Tibial artery (tissue), 4 donors: Measurements from ENCODE around the gene TMPRSS3.

ENCODE experiments used
- DNase-seq, 2 donors: peaks; one replicate each; pipeline ENCODE4 v3.0.0-alpha.2; 2019
- H3K27ac ChIP-seq, 2 donors: fragments of 200-600 bp; sonication (generic) in 1 of 2; 1 replicate in 1 of 2; 2 replicates in 1 of 2; pipeline ENCODE4 v1.5.1; 2018 to 2019; ENCODE audit warnings: mild to moderate bottlenecking in 1 of 2
- H3K27me3 ChIP-seq, 2 donors: fragments of 200-600 bp; sonication (generic) in 1 of 2; one replicate each; pipeline versions ENCODE4 v1.5.1 to v1.6.0; 2016 to 2019
- H3K36me3 ChIP-seq, 3 donors: fragments of 200-600 bp; sonication (generic) in 2 of 3; one replicate each; pipeline ENCODE4 v1.5.1; 2016 to 2019; ENCODE audit warnings: mild to moderate bottlenecking in 2 of 3
- H3K4me1 ChIP-seq, 4 donors: fragments of 200-600 bp; sonication (generic) in 2 of 4; 1 replicate in 3 of 4; 2 replicates in 1 of 4; pipeline ENCODE4 v1.5.1; 2016 to 2019
- H3K4me3 ChIP-seq, 2 donors: fragments of 200-600 bp; sonication (generic) in 1 of 2; 1 replicate in 1 of 2; 2 replicates in 1 of 2; pipeline ENCODE4 v1.5.1; 2018 to 2019; ENCODE audit warnings: mild to moderate bottlenecking in 2 of 2
- H3K9me3 ChIP-seq, 3 donors: fragments of 200-600 bp; sonication (generic) in 1 of 3; one replicate each; pipeline ENCODE4 v1.5.1; 2016 to 2019
- intact Hi-C: fragments of 100-400 bp; cut with DNase I; formaldehyde crosslinking; loops from one replicate; pipeline ENCODE4 v1.15.0; 2023; ENCODE audit warnings: low total_unique reads
- TF ChIP-seq, protein P1 (sequence below), 2 experiments: fragments of 200-600 bp in 1 of 2; fragments of 450-650 bp in 1 of 2; IDR thresholded peaks; one replicate each; pipeline ENCODE4 v1.5.1; 2017 to 2019; ENCODE audit warnings: antibody characterized with exemption in 2 of 2, mild to moderate bottlenecking in 1 of 2, moderate library complexity in 1 of 2

TMPRSS3 gene

DNA sequence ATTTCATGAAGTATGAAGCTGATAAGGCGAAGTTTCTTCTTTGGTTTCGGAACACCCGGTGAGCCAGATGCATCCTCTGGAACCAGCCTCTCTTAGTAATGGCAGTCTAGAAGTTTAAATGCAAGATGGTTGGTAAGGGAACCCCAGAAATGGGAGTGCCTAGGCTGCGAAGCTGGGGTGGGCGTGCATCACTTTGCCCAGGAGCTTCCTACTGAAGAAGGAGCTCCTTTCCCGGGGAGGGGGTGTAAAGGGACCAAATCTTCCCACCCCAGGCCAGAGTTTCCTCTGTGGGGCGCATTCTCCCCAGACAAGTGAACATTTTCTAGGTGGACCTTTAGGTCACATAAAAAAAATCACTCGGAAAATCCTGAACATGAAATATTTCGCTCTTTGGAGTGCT lies 49.4 kb downstream of the TMPRSS3 start:
- peaks cover 0 to 43% of the 10 kb centered on the region in 2 donors for H3K27me3 ChIP-seq
- intact Hi-C loops, result no loop called here
- no peak overlapping the region for H3K4me3 ChIP-seq
- no peaks in the 10 kb centered on the region for H3K4me1 ChIP-seq
- no peaks in the 10 kb centered on the region for H3K9me3 ChIP-seq
- H3K27ac ChIP-seq, result no peak overlapping the region
- TF ChIP-seq, protein P1, sequence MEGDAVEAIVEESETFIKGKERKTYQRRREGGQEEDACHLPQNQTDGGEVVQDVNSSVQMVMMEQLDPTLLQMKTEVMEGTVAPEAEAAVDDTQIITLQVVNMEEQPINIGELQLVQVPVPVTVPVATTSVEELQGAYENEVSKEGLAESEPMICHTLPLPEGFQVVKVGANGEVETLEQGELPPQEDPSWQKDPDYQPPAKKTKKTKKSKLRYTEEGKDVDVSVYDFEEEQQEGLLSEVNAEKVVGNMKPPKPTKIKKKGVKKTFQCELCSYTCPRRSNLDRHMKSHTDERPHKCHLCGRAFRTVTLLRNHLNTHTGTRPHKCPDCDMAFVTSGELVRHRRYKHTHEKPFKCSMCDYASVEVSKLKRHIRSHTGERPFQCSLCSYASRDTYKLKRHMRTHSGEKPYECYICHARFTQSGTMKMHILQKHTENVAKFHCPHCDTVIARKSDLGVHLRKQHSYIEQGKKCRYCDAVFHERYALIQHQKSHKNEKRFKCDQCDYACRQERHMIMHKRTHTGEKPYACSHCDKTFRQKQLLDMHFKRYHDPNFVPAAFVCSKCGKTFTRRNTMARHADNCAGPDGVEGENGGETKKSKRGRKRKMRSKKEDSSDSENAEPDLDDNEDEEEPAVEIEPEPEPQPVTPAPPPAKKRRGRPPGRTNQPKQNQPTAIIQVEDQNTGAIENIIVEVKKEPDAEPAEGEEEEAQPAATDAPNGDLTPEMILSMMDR (IDR thresholded peaks at IDR 0.05), result no peak
- H3K36me3 ChIP-seq, result no peaks in the 10 kb centered on the region
- DNase-seq, result no peak

- Histone ChIP-seq H3K27me3 (peaks cover 0 to 38% of the 10 kb centered on the region in 2 donors), H3K36me3 (no peaks in the 10 kb centered on the region), H3K4me1 (no peaks in the 10 kb centered on the region), H3K27ac (no peak overlapping the region), H3K4me3 (no peak overlapping the region), H3K9me3 (no peaks in the 10 kb centered on the region)
- intact Hi-C loops, result no loop called here
- TF ChIP-seq, protein P1 (IDR thresholded peaks at IDR 0.05), result no peak
- DNase-seq, result no peak
These were observed 51.2 kb downstream of the TMPRSS3 start for GRCh38 chr21:42344631-42345030.

DNA sequence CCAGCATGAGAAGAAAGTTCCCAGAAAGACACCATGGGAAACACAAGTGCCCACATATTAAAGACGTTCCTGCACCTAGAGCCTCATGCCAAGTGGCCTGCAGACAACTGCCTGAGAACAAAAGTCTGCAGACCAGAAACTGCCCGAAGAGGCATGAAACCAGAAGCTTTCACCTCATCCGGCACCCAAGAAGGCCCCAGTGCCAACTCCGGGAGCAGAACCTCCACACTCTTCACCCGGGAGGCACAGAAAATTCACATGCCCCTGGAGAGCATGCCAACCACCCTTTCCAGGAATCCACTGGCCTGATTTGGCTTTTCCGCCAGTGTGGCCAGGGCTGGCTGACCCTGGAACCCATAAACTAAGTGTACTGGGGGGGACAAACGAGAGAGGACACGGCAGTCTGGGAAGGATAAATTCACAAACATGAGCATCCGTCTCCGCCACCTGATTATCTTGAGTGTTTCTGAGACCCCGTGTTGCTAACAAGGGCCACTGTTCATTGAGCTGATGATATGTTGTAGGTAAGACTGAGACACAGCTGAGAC lies 51.8 kb downstream of the TMPRSS3 start:
- no peaks in the 10 kb centered on the region for H3K9me3 ChIP-seq
- no peak for DNase-seq
- H3K27me3 ChIP-seq, result peaks cover 0 to 32% of the 10 kb centered on the region in 2 donors
- H3K36me3 ChIP-seq, result no peaks in the 10 kb centered on the region
- no peak overlapping the region for H3K4me3 ChIP-seq
- no peaks in the 10 kb centered on the region for H3K4me1 ChIP-seq
- intact Hi-C loops, result no loop called here
- no peak overlapping the region for H3K27ac ChIP-seq
- TF ChIP-seq, protein P1 (IDR thresholded peaks at IDR 0.05), result no peak

DNA sequence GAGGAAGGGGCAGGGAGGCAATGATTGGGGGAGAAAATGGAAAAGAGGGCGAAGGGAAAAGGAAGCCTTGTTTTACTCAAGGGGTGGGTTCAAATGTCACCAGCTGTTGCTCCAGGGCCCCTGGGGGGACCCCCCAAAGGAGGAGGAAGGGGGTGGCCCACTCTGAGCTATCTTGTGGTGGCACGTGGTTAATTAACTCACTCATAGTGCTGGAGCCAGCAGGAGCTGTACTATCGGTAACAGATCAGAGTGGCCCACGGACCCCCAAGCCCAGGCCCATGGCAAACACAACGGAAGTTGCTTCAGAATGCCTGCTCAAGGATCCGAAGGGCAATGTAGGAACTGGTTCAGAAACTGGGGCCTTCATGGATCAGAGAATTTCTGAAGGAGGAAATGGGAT lies 52.3 kb downstream of the TMPRSS3 start:
- intact Hi-C loops, result no loop called here
- no peak for DNase-seq
- Histone ChIP-seq H3K9me3 (no peaks in the 10 kb centered on the region), H3K27me3 (peaks cover 0 to 28% of the 10 kb centered on the region in 2 donors), H3K4me3 (no peak overlapping the region), H3K4me1 (no peaks in the 10 kb centered on the region), H3K36me3 (no peaks in the 10 kb centered on the region), H3K27ac (no peak overlapping the region)
- TF ChIP-seq, protein P1 (IDR thresholded peaks at IDR 0.05), result no peak

DNA sequence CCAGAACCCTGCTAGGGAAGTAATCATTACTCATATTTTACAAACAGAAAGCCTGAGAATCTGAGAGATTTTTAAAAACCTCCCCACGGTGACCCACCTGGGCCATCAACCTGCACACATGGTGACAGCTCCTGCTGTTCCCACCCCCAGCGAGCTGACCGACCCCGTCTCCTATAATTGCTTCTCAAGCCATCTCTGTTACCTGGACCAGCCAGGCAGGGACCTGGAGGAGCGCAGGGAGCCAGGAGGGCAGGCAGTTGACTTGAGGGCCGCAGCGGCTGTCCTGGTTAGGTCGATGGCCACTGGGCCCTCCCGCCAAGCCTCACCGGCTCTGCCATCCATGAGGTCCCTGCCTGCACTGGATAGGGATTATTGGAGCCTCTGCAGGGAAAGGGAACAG lies 52.8 kb downstream of the TMPRSS3 start:
- no peaks in the 10 kb centered on the region for H3K36me3 ChIP-seq
- H3K9me3 ChIP-seq, result no peaks in the 10 kb centered on the region
- intact Hi-C loops, result no loop called here
- no peak overlapping the region for H3K4me3 ChIP-seq
- DNase-seq, result no peak
- no peak overlapping the region for H3K27ac ChIP-seq
- peaks cover 0 to 5% (median 0%) of the 10 kb centered on the region in 4 donors for H3K4me1 ChIP-seq
- H3K27me3 ChIP-seq, result peaks cover 0 to 28% of the 10 kb centered on the region in 2 donors
- TF ChIP-seq, protein P1 (IDR thresholded peaks at IDR 0.05), result no peak
